Stimulated activated CD4-positive, alpha-beta T cell treated with anti-CD3 and anti-CD28 coated beads, Interleukin-15, amount 100 ng/mL, for 24 hours (primary cell): Measurements from ENCODE around the gene NDOR1.
A peak's percentile ranks its signal among the peaks of the same experiment; 100 is the strongest.

ENCODE experiments used
- DNase-seq: peaks from one replicate; pipeline ENCODE4 v3.0.0-alpha.2; 2020

Gene NDOR1

GRCh38 chr9:137167747-137168572, 37.5 kb upstream of the NDOR1 start:
- DNase-seq, result no peak

GRCh38 chr9:137168573-137168903, 37.0 kb upstream of the NDOR1 start:
- DNase-seq, result peak; percentile 29

- DNase-seq, result peak; percentile 38
Measured at GRCh38 chr9:137168904-137169856, 36.3 kb upstream of the NDOR1 start.

- no peak for DNase-seq
Measured at GRCh38 chr9:137169896-137170358, 35.6 kb upstream of the NDOR1 start, which contains the start of gene LRRC26. LRRC26 (minus strand) TSS chr9:137170051; CDS start chr9:137169943, 108 bp downstream.

- no peak for DNase-seq
Measured at GRCh38 chr9:137170486-137171148, 34.9 kb upstream of the NDOR1 start.

- no peak for DNase-seq
Measured at GRCh38 chr9:137171149-137171900, 34.2 kb upstream of the NDOR1 start.

GRCh38 chr9:137172901-137173795, 32.4 kb upstream of the NDOR1 start:
- DNase-seq, result no peak

GRCh38 chr9:137173796-137174664, 31.5 kb upstream of the NDOR1 start:
- DNase-seq, result no peak

- peak; percentile 47 for DNase-seq
Measured at GRCh38 chr9:137174722-137175293, 30.7 kb upstream of the NDOR1 start.

- no peak for DNase-seq
Measured at GRCh38 chr9:137175345-137175961, 30.0 kb upstream of the NDOR1 start.

- peak; percentile 47 for DNase-seq
Measured at GRCh38 chr9:137176302-137177182, 29.0 kb upstream of the NDOR1 start.

GRCh38 chr9:137178201-137178938, 27.1 kb upstream of the NDOR1 start:
- no peak for DNase-seq

- DNase-seq, result no peak
Measured at GRCh38 chr9:137178939-137179630, 26.4 kb upstream of the NDOR1 start.

- no peak for DNase-seq
Measured at GRCh38 chr9:137179761-137180160, 25.7 kb upstream of the NDOR1 start.

GRCh38 chr9:137180491-137180890, 25.0 kb upstream of the NDOR1 start:
- DNase-seq, result no peak

- no peak for DNase-seq
Measured at GRCh38 chr9:137181680-137182079, 23.8 kb upstream of the NDOR1 start.

- DNase-seq, result no peak
Measured at GRCh38 chr9:137182836-137183235, 22.7 kb upstream of the NDOR1 start.
